ENCODE data around the gene AACS. TPM values are rescaled to one million over a fixed set of nuclear protein-coding genes. Genes with fewer than 3 reads are reported as not detected.
"Not testable (repeated sequence)": the region's sequence is repeated elsewhere in the genome, so short reads cannot be mapped to it uniquely, and the experiment has no call there.

Gene AACS
- polyA plus RNA-seq, 3 donors = 4.7 to 7.9 (median 5.1) TPM

GRCh38 chr12:125110641-125111360, 45.6 kb downstream of the AACS start:
- no peaks in the 10 kb centered on the region for H3K4me1 ChIP-seq (ENCODE audit: control insufficient read depth in 1 of 2, insufficient read depth in 2 of 2, low read length in 2 of 2)
- peaks cover 0 to 1% (median 0%) of the 10 kb centered on the region in 3 donors for H3K27me3 Mint-ChIP-seq (ENCODE audit: low read depth in 3 of 3)
- no peak overlapping the region for H3K4me2 ChIP-seq (replicated peaks; ENCODE audit: extremely low read depth, low read length, poor library complexity, severe bottlenecking)

GRCh38 chr12:125111403-125111802, 46.2 kb downstream of the AACS start:
- H3K4me1 Mint-ChIP-seq = no peaks in the 10 kb centered on the region
- no peak overlapping the region for H3K9ac ChIP-seq (ENCODE audit: insufficient read depth, low read length, poor library complexity, severe bottlenecking)

More at GRCh38 chr12:125110641-125111360, 45.6 kb downstream of the AACS start:
- intact Hi-C loops (cut with micrococcal nuclease) = no loop called here
- Histone ChIP-seq H2AFZ (ENCODE audit: insufficient read depth, low read depth, low read length, poor library complexity, severe bottlenecking) (no peak overlapping the region), H3K36me3 (replicated peaks in 1 of 2; ENCODE audit: control insufficient read depth in 1 of 2, insufficient read depth in 2 of 2, low read length in 2 of 2) (peaks cover 6 to 31% of the 10 kb centered on the region in 2 donors), H3K27ac (ENCODE audit: low read depth in 1 of 2, low read length in 2 of 2) (no peak overlapping the region), H4K20me1 (ENCODE audit: insufficient read depth, low read length) (no peaks in the 10 kb centered on the region), H3K9ac (ENCODE audit: insufficient read depth, low read length, poor library complexity, severe bottlenecking) (no peak overlapping the region), H3K9me3 (replicated peaks in 1 of 2; ENCODE audit: control insufficient read depth in 1 of 2, insufficient read depth in 1 of 2, low read length in 2 of 2) (no peaks in the 10 kb centered on the region), H3K27me3 (ENCODE audit: control insufficient read depth in 2 of 2, insufficient read depth in 2 of 2, low read length in 2 of 2) (no peaks in the 10 kb centered on the region), H3K79me2 (ENCODE audit: insufficient read depth, low read length) (no peaks in the 10 kb centered on the region), H3K4me3 (replicated peaks in 1 of 3; ENCODE audit: low read depth in 2 of 3, low read length in 3 of 3) (no peak overlapping the region)
- DNase-seq = no peak
- Mint-ChIP-seq H3K4me3 (no peak overlapping the region), H3K4me1 (no peaks in the 10 kb centered on the region), H3K27ac (no peak overlapping the region), H3K36me3 (peaks cover 39 to 54% of the 10 kb centered on the region in 2 donors), H3K9me3 (peaks cover 0 to 6% (median 2%) of the 10 kb centered on the region in 7 donors)
- TF ChIP-seq CTCF (IDR thresholded peaks at IDR 0.05) = no peak
- WGBS (ENCODE audit: insufficient coverage) = 95% methylated on average over 8 of the region's 14 CpGs

GRCh38 chr12:125112614-125113013, 47.4 kb downstream of the AACS start:
- H3K27ac Mint-ChIP-seq; H3K9me3 ChIP-seq (replicated peaks in 1 of 2; ENCODE audit: control insufficient read depth in 1 of 2, insufficient read depth in 1 of 2, low read length in 2 of 2); H3K9me3 Mint-ChIP-seq; H3K4me1 ChIP-seq (ENCODE audit: control insufficient read depth in 1 of 2, insufficient read depth in 2 of 2, low read length in 2 of 2); H3K27ac ChIP-seq (ENCODE audit: low read depth in 1 of 2, low read length in 2 of 2); H3K4me2 ChIP-seq (replicated peaks; ENCODE audit: extremely low read depth, low read length, poor library complexity, severe bottlenecking); H3K27me3 Mint-ChIP-seq (ENCODE audit: low read depth in 3 of 3); H3K4me3 ChIP-seq (replicated peaks in 1 of 3; ENCODE audit: low read depth in 2 of 3, low read length in 3 of 3); H3K27me3 ChIP-seq (ENCODE audit: control insufficient read depth in 2 of 2, insufficient read depth in 2 of 2, low read length in 2 of 2); H4K20me1 ChIP-seq (ENCODE audit: insufficient read depth, low read length); H3K4me3 Mint-ChIP-seq; H3K79me2 ChIP-seq (ENCODE audit: insufficient read depth, low read length); intact Hi-C loops (cut with micrococcal nuclease); H3K9ac ChIP-seq (ENCODE audit: insufficient read depth, low read length, poor library complexity, severe bottlenecking); H3K4me1 Mint-ChIP-seq; DNase-seq; H2AFZ ChIP-seq (ENCODE audit: insufficient read depth, low read depth, low read length, poor library complexity, severe bottlenecking): not testable (repeated sequence)
- peaks cover 6 to 18% of the 10 kb centered on the region in 2 donors for H3K36me3 ChIP-seq (replicated peaks in 1 of 2; ENCODE audit: control insufficient read depth in 1 of 2, insufficient read depth in 2 of 2, low read length in 2 of 2)
- peaks cover 30 to 49% of the 10 kb centered on the region in 2 donors for H3K36me3 Mint-ChIP-seq
- no CpG with 5 or more reads among the region's 6 CpGs for WGBS (ENCODE audit: insufficient coverage)

More at GRCh38 chr12:125111403-125111802, 46.2 kb downstream of the AACS start:
- Histone ChIP-seq H3K9me3 (replicated peaks in 1 of 2; ENCODE audit: control insufficient read depth in 1 of 2, insufficient read depth in 1 of 2, low read length in 2 of 2) (no peaks in the 10 kb centered on the region), H3K4me3 (replicated peaks in 1 of 3; ENCODE audit: low read depth in 2 of 3, low read length in 3 of 3) (no peak overlapping the region), H3K4me2 (replicated peaks; ENCODE audit: extremely low read depth, low read length, poor library complexity, severe bottlenecking) (no peak overlapping the region), H3K79me2 (ENCODE audit: insufficient read depth, low read length) (no peaks in the 10 kb centered on the region), H2AFZ (ENCODE audit: insufficient read depth, low read depth, low read length, poor library complexity, severe bottlenecking) (no peak overlapping the region), H3K27ac (ENCODE audit: low read depth in 1 of 2, low read length in 2 of 2) (no peak overlapping the region), H3K27me3 (ENCODE audit: control insufficient read depth in 2 of 2, insufficient read depth in 2 of 2, low read length in 2 of 2) (no peaks in the 10 kb centered on the region), H3K36me3 (replicated peaks in 1 of 2; ENCODE audit: control insufficient read depth in 1 of 2, insufficient read depth in 2 of 2, low read length in 2 of 2) (peaks cover 6 to 30% of the 10 kb centered on the region in 2 donors), H4K20me1 (ENCODE audit: insufficient read depth, low read length) (no peaks in the 10 kb centered on the region), H3K4me1 (ENCODE audit: control insufficient read depth in 1 of 2, insufficient read depth in 2 of 2, low read length in 2 of 2) (no peaks in the 10 kb centered on the region)
- no peak for DNase-seq
- H3K27ac Mint-ChIP-seq = no peak overlapping the region
- H3K9me3 Mint-ChIP-seq = peaks cover 0 to 6% (median 2%) of the 10 kb centered on the region in 7 donors
- 100% methylated on average over 1 of the region's 3 CpGs for WGBS (ENCODE audit: insufficient coverage)
- no peak for TF ChIP-seq CTCF (IDR thresholded peaks at IDR 0.05)
- H3K4me3 Mint-ChIP-seq = no peak overlapping the region
- H3K27me3 Mint-ChIP-seq (ENCODE audit: low read depth in 3 of 3) = peaks cover 0 to 1% (median 0%) of the 10 kb centered on the region in 3 donors
- H3K36me3 Mint-ChIP-seq = peaks cover 38 to 55% of the 10 kb centered on the region in 2 donors
- intact Hi-C loops (cut with micrococcal nuclease) = no loop called here
